K562 (cell line): ENCODE measurements around the gene CD52. TPM values are rescaled to one million over a fixed set of nuclear protein-coding genes. Genes with fewer than 3 reads are reported as not detected.

Experiments used
- BDP1 ChIP-seq: IDR thresholded peaks from 3 replicates; pipeline ENCODE4 v1.6.1; 2011; ENCODE audit not compliant: insufficient read length, insufficient read depth
- COPS2 ChIP-seq: fragments of 450-650 bp; conservative IDR thresholded peaks from 2 replicates; pipeline ENCODE4 v1.6.1; 2016; ENCODE audit warnings: mild to moderate bottlenecking, moderate library complexity
- CREBBP ChIP-seq: IDR thresholded peaks from one replicate; pipeline ENCODE4 v1.6.1; 2012; ENCODE audit warnings: low read depth, mild to moderate bottlenecking, control low read depth, inconsistent platforms, low read length
- CXXC5 ChIP-seq: fragments of 250-450 bp; sonication (Bioruptor Pico); IDR thresholded peaks from 2 replicates; pipeline ENCODE4 v1.8.0; 2022; ENCODE audit warnings: inconsistent platforms, mild to moderate bottlenecking, moderate library complexity
- ETS2 ChIP-seq: IDR thresholded peaks from 2 replicates; pipeline ENCODE4 v1.6.1; 2016; ENCODE audit warnings: borderline replicate concordance, missing genetic modification characterization, mild to moderate bottlenecking, moderate library complexity, missing compliant biosample characterization; ENCODE audit not compliant: poor library complexity, severe bottlenecking
- GATA2 ChIP-seq: sonication (generic); formaldehyde crosslinking; IDR thresholded peaks from 2 replicates; pipeline ENCODE4 v1.4.0; 2020; ENCODE audit warnings: mild to moderate bottlenecking, missing genetic modification reagents
- KAT8 ChIP-seq: fragments of 450-650 bp; IDR thresholded peaks from 2 replicates; pipeline ENCODE4 v1.6.1; 2016; ENCODE audit warnings: low read depth, mild to moderate bottlenecking
- KDM5B ChIP-seq: fragments of 200-600 bp; sonication (generic); IDR thresholded peaks from 2 replicates; pipeline ENCODE4 v1.6.1; 2012; ENCODE audit warnings: low read depth, mild to moderate bottlenecking, moderate library complexity, low read length, control low read depth, inconsistent platforms; ENCODE audit not compliant: insufficient replicate concordance
- KLF16 ChIP-seq: IDR thresholded peaks from 2 replicates; pipeline ENCODE4 v1.6.1; 2016; ENCODE audit warnings: antibody characterized with exemption
- MXI1 ChIP-seq: IDR thresholded peaks from 2 replicates; pipeline ENCODE4 v1.6.1; 2011; ENCODE audit warnings: low read depth, mild to moderate bottlenecking, improper control_type of control experiment, low read length
- NELFE ChIP-seq: IDR thresholded peaks from 2 replicates; pipeline ENCODE4 v1.6.1; 2011; ENCODE audit warnings: mild to moderate bottlenecking; ENCODE audit not compliant: insufficient read depth, insufficient read length
- OTX1 ChIP-seq: fragments of 450-650 bp; formaldehyde crosslinking; IDR thresholded peaks from 2 replicates; pipeline ENCODE4 v1.4.0; 2022; ENCODE audit warnings: mild to moderate bottlenecking
- POLR2G ChIP-seq: fragments of 200-400 bp; formaldehyde crosslinking; IDR thresholded peaks from 2 replicates; pipeline ENCODE4 v1.6.1; 2017; ENCODE audit warnings: low read depth, mild to moderate bottlenecking, antibody characterized with exemption, low read length, moderate library complexity
- PTRF ChIP-seq: fragments of 450-650 bp; IDR thresholded peaks from 2 replicates; pipeline ENCODE4 v1.6.1; 2016; ENCODE audit warnings: mild to moderate bottlenecking, missing genetic modification characterization, missing compliant biosample characterization
- PYGO2 ChIP-seq: fragments of 450-650 bp; IDR thresholded peaks from 2 replicates; pipeline ENCODE4 v1.6.1; 2016; ENCODE audit warnings: mild to moderate bottlenecking, missing genetic modification characterization, moderate library complexity, missing compliant biosample characterization
- RBBP5 ChIP-seq: fragments of 200-600 bp; sonication (generic); IDR thresholded peaks from 2 replicates; pipeline ENCODE4 v1.6.1; 2012; ENCODE audit warnings: borderline replicate concordance, mild to moderate bottlenecking, low read length, control low read depth, inconsistent platforms; ENCODE audit not compliant: insufficient read depth, poor library complexity, severe bottlenecking
- RBM14 ChIP-seq: fragments of 200-400 bp; formaldehyde crosslinking; IDR thresholded peaks from 2 replicates; pipeline ENCODE4 v1.6.1; 2018; ENCODE audit warnings: low read depth, mild to moderate bottlenecking, low read length, moderate library complexity, borderline replicate concordance; ENCODE audit not compliant: insufficient read depth
- RBM17 ChIP-seq: fragments of 200-400 bp; formaldehyde crosslinking; IDR thresholded peaks from 2 replicates; pipeline ENCODE4 v1.6.1; 2017; ENCODE audit warnings: low read depth, mild to moderate bottlenecking, low read length, borderline replicate concordance
- SLC30A9 ChIP-seq: fragments of 250-450 bp; sonication (Bioruptor Pico); IDR thresholded peaks from 2 replicates; pipeline ENCODE4 v1.8.0; 2022; ENCODE audit warnings: mild to moderate bottlenecking, moderate library complexity
- SREBF2 ChIP-seq: sonication (generic); formaldehyde crosslinking; IDR thresholded peaks from 2 replicates; pipeline ENCODE4 v1.4.0; 2020; ENCODE audit warnings: mild to moderate bottlenecking, missing genetic modification reagents
- STAT5B ChIP-seq: fragments of 250-450 bp; sonication (Bioruptor Pico); IDR thresholded peaks from 2 replicates; pipeline ENCODE4 v1.8.0; 2021; ENCODE audit warnings: mild to moderate bottlenecking, inconsistent platforms
- ZBED1 ChIP-seq: IDR thresholded peaks from 2 replicates; pipeline ENCODE4 v1.6.1; 2014
- ZFPM2 ChIP-seq: fragments of 250-450 bp; sonication (Bioruptor Pico); IDR thresholded peaks from 2 replicates; pipeline ENCODE4 v1.5.1; 2022; ENCODE audit warnings: mild to moderate bottlenecking
- ZNF133 ChIP-seq: fragments of 250-450 bp; sonication (Bioruptor Pico); IDR thresholded peaks from 2 replicates; pipeline ENCODE4 v1.4.0; 2020; ENCODE audit warnings: mild to moderate bottlenecking
- ZNF184 ChIP-seq: sonication (generic); formaldehyde crosslinking; IDR thresholded peaks from 2 replicates; pipeline ENCODE4 v1.5.0; 2020; ENCODE audit warnings: missing genetic modification reagents
- ZNF324 ChIP-seq: fragments of 250-450 bp; sonication (Bioruptor Pico); IDR thresholded peaks from 2 replicates; pipeline ENCODE4 v1.4.0; 2020; ENCODE audit warnings: mild to moderate bottlenecking
- ZNF347 ChIP-seq: fragments of 450-650 bp; formaldehyde crosslinking; IDR thresholded peaks from 2 replicates; pipeline ENCODE4 v1.4.0; 2020; ENCODE audit warnings: low read depth, mild to moderate bottlenecking, moderate library complexity
- ZNF431 ChIP-seq: sonication (generic); formaldehyde crosslinking; IDR thresholded peaks from 2 replicates; pipeline ENCODE4 v1.8.0; 2022; ENCODE audit warnings: mild to moderate bottlenecking, missing genetic modification reagents
- ZNF696 ChIP-seq: fragments of 250-450 bp; sonication (Bioruptor Pico); conservative IDR thresholded peaks from 2 replicates; pipeline ENCODE4 v1.4.0; 2020; ENCODE audit warnings: mild to moderate bottlenecking, moderate library complexity
- ZNF785 ChIP-seq: fragments of 250-450 bp; sonication (Bioruptor Pico); IDR thresholded peaks from 2 replicates; pipeline ENCODE4 v1.4.0; 2020; ENCODE audit warnings: mild to moderate bottlenecking
- polyA plus RNA-seq, 8 experiments: library from polyadenylated mRNA; depleted of rRNA in 4 of 8; stranded (reverse) in 5 of 8; unstranded in 3 of 8; fragments of >200 nt; fragmentation: Nextera tagmentation in 2 of 8; fragmentation: Illumina TruSeq in 1 of 8; extraction: Ambion mirVana in 2 of 8; extraction: Trizol in 1 of 8; gene quantifications; 2 replicates each; pipeline versions ENCODE4 v1.2.1 to v1.2.3, GENCODE V29; 2011 to 2014; ENCODE audit warnings: inconsistent platforms in 1 of 8, missing spikeins in 1 of 8
- total RNA-seq, 7 experiments: library from RNA; depleted of rRNA in 6 of 7; stranded (reverse); fragments of >200 nt in 6 of 7; fragmentation: Illumina TruSeq in 2 of 7; extraction: Trizol in 2 of 7; gene quantifications; 2 replicates each; pipeline versions ENCODE4 v1.2.1 to v1.2.3, GENCODE V29; 2011 to 2021; ENCODE audit warnings: low replicate concordance in 1 of 7
- TF ChIP-seq, protein P1 (sequence below): fragments of 250-450 bp; sonication (Bioruptor Pico); IDR thresholded peaks from 2 replicates; pipeline ENCODE4 v1.8.0; 2022; ENCODE audit warnings: inconsistent platforms

The CD52 gene
- total and polyA plus RNA-seq, 9 of the 15 experiments (the other 6 are each of a cell fraction or from before 2014, with no cell fraction given) = 34.9 to 488 (median 173) TPM

DNA sequence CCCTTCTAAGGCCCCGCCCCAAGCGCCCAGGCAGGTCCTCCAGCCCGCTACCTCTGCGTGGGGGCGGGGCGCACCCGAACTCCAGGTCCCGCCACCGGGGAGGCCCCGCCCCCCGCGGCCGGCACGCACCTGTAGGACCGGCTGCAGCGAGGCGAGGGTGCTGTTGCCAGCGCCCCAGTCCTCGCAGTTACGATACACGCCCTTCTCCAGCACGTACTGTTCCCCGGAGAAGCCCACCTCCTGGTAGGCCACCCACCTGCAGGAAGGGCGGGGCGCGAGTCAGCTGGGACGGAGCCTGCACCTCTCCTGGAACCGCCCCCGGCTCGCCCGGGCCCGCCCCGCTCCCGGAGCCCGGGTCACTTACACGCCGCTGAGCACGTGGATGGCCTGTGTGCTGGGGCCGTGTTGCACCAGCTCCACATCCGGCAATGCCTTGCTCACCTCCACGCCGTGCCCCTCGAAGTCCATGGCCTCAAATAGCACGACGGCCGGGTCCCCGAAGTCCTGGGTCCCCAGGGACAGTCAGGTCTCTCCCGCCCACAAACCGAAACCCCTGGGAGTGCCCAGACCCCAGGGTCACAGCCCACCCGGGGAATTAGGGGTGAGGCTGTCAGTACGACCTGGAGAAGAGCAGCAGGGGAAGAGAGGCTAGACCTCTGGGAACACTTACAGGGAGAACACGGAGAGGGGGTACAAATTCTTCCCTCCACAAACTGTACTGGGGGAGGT is 18.9 kb downstream of the CD52 start (continued):
- TF ChIP-seq CREBBP = no peak
- peak; percentile 90 for TF ChIP-seq POLR2G
- TF ChIP-seq ZNF785 = no peak
- TF ChIP-seq ZNF696 (CRISPR knock-in tag) = peak; percentile 58; the same call in 1 of the 2 replicates
- TF ChIP-seq ZBED1 = no peak; the same call in 1 of the 2 replicates
- no peak for TF ChIP-seq ZNF347 (CRISPR knock-in tag)
- no peak for TF ChIP-seq KLF16
- no peak for TF ChIP-seq STAT5B (CRISPR knock-in tag)
- TF ChIP-seq KDM5B = no peak
- 0 out of 2 replicates have a peak, but pooled peaks have one; percentile 31 for TF ChIP-seq MXI1
- TF ChIP-seq BDP1 = no peak
- peak; percentile 89 for TF ChIP-seq PYGO2 (tag)
- no peak for TF ChIP-seq RBM17
- no peak for TF ChIP-seq NELFE
- TF ChIP-seq ZFPM2 (CRISPR knock-in tag) = peak; percentile 93; the same call in 1 of the 2 replicates
- TF ChIP-seq SLC30A9 (CRISPR knock-in tag) = no peak
- peak; percentile 60 for TF ChIP-seq RBBP5
- no peak for TF ChIP-seq RBM14
- no peak for TF ChIP-seq SREBF2
- peak; percentile 84 for TF ChIP-seq ZNF133 (CRISPR knock-in tag)
- TF ChIP-seq OTX1 (CRISPR knock-in tag) = peak; percentile 96
- no peak for TF ChIP-seq KAT8
- TF ChIP-seq, protein P1, sequence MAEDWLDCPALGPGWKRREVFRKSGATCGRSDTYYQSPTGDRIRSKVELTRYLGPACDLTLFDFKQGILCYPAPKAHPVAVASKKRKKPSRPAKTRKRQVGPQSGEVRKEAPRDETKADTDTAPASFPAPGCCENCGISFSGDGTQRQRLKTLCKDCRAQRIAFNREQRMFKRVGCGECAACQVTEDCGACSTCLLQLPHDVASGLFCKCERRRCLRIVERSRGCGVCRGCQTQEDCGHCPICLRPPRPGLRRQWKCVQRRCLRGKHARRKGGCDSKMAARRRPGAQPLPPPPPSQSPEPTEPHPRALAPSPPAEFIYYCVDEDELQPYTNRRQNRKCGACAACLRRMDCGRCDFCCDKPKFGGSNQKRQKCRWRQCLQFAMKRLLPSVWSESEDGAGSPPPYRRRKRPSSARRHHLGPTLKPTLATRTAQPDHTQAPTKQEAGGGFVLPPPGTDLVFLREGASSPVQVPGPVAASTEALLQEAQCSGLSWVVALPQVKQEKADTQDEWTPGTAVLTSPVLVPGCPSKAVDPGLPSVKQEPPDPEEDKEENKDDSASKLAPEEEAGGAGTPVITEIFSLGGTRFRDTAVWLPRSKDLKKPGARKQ = peak; percentile 95
- TF ChIP-seq ETS2 (tag) = peak; percentile 97
- peak; percentile 94 for TF ChIP-seq ZNF431
- no peak for TF ChIP-seq ZNF184 (CRISPR knock-in tag)
- peak; percentile 99 for TF ChIP-seq CXXC5 (CRISPR knock-in tag)
- no peak for TF ChIP-seq COPS2
- TF ChIP-seq ZNF324 (CRISPR knock-in tag) = peak; percentile 71
- no peak for TF ChIP-seq GATA2
- TF ChIP-seq PTRF = peak; percentile 82
